Dermis blood vessel endothelial cell (primary cell): ENCODE results near the gene CYP27A1. TPM values are rescaled to one million over a fixed set of nuclear protein-coding genes. Genes with fewer than 3 reads are reported as not detected.

Source experiments
- DNase-seq: peaks from one replicate; pipeline ENCODE4 v3.0.0; 2010
- total RNA-seq: library from RNA; depleted of rRNA; stranded (reverse); fragments of >200 nt; gene quantifications from 2 replicates; pipeline ENCODE4 v1.2.3, GENCODE V29; 2014

Gene CYP27A1
- total RNA-seq, 1 donor from 2014 or later, result 12.8 TPM

DNA sequence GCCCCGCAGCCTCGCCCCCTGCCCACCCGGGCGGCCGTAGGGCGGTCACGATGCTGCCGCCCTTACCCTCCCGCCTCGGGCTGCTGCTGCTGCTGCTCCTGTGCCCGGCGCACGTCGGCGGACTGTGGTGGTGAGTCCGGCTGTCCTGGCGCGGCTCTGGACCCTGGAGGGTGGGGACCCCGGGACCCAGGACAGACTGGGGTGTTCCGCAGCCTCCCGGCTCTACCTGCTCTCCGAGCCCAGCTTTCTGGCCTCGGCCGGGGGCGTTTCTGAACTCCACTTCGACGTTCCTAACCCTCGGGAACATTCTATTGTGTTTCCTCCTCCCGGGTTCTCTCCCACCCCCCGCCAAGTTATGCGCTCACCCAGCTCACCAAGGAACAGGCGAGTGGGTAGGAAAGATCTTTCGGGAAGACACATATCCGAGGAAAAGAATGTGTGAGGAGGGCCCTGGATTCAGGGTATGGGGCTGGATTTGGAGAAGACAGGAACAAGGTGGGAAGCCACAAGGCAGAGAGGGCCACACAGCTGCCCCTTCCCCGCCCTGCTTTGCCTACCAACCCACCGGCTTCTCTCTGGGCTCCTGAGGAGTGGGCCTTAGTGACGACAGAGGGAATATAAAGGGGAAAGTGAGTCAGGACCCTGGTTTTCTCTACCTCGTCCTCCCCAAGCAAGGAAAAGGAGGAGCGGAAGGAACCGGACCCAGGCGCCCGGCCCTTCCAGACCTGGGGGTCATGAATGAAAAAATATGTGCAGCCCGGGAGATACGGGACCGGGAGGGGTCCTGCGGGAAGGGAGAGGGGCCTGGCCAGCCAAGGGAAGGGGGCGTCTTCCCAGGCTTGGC is 78.3 kb downstream of the CYP27A1 start:
- no peak for DNase-seq

DNA sequence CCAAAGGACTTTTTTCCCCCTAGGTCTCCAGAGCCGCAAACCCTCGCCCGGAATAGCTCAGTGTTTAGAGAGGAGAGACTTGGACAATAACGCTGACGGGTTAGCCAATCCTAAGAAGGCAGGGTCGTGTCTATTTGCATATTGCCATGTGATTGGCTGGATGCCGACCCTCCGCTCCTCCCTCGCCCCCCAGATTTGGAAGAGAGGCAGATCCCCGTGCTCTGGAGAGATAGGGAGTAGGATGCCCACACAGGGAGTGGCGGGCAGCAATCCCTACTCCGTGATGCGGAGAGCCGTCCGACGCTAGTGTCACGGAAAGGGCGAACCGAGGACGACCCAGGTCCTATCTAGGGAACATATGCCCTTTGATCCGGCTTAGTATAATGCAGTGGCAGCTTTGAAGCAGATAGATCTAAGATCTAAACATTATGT is 79.0 kb downstream of the CYP27A1 start:
- DNase-seq, result peak; percentile 38

DNA sequence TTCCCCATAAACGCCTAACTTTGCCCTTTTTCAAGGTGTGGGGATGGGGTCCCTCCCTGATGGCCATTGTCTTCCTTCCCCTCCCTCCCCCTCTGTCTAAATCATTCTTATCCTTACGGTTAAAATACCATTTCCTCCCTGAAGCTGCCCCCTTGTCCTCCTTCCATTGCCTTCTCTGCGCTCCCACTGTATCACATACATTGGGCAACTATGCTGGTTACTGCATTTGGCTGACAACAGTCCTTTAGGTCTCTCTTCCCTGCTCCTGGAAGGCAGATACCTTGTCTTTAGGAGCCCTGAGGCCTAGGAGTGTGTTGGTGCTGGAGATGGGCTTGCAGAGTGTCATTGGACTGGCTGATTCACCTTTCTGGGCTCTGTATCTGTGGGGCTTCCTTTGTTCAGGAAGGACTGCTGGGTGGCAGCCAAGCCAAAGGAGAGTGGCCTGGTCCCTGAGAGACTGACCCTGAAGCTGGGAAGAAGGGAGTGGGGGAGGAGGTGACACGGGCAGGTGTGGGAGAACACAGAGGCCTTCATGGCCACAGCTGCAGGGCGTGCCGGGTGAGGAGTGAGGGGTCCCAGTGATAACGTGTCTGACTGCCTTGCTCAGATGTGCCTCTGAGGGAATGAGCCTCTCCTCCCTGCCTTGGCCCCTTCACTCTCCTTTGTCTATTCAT is 79.8 kb downstream of the CYP27A1 start:
- DNase-seq, result no peak

DNA sequence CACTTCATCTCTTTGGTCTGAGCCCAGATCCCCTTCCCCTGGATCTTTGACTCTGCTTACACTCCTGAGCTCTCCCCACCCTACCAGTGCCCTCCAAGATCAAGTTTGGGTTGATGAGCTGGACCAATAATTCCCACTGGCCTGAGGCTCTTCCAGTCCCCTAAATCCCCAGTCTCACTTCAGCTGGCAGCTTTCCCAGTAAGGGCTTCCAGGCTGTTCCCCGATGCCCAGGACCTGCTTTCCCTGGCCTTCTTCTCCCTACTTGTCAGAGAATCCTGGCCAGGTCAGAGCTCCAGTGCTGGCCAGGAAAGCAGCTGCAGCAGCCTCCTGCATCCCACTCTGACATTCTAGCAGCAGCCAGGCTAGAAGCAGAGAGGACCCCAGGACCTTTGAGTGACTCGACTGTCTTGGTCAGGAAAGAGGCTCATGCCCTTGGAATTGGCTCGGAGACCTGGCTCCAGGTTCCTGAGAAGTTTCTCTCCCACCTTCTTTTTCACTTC is 81.1 kb downstream of the CYP27A1 start:
- DNase-seq, result no peak

Other genes with a start within 250 kb of the CYP27A1 start
- 15.0 and 19.4 TPM in 2 replicates for gene USP37, start 213.8 kb upstream of the CYP27A1 start, total RNA-seq
- gene CNOT9, start 213.3 kb upstream of the CYP27A1 start, total RNA-seq, result 56.4 and 57.3 TPM in 2 replicates
- 1.7 and 4.7 TPM in 2 replicates for gene PLCD4, start 174.2 kb upstream of the CYP27A1 start, total RNA-seq
- gene ZNF142, start 122.5 kb upstream of the CYP27A1 start, total RNA-seq, result 9.0 and 14.1 TPM in 2 replicates
- gene BCS1L, start 122.5 kb upstream of the CYP27A1 start, total RNA-seq, result 31.3 and 37.5 TPM in 2 replicates
- gene RNF25, start 110.1 kb upstream of the CYP27A1 start, total RNA-seq, result 21.1 and 35.7 TPM in 2 replicates
- 11.5 and 15.3 TPM in 2 replicates for gene STK36, start 110.1 kb upstream of the CYP27A1 start, total RNA-seq
- 7.6 and 9.4 TPM in 2 replicates for gene TTLL4, start 71.3 kb upstream of the CYP27A1 start, total RNA-seq
- gene PRKAG3, start 49.7 kb downstream of the CYP27A1 start, total RNA-seq, result not detected in 2 replicates
- not detected in 2 replicates for gene WNT6, start 77.7 kb downstream of the CYP27A1 start, total RNA-seq
- under 0.01 and 0.05 TPM in 2 replicates for gene WNT10A, start 98.7 kb downstream of the CYP27A1 start, total RNA-seq
- not detected in 2 replicates for gene CDK5R2, start 177.5 kb downstream of the CYP27A1 start, total RNA-seq
- not detected in 2 replicates for gene FEV, start 203.0 kb downstream of the CYP27A1 start, total RNA-seq
- not detected in 2 replicates for gene CRYBA2, start 211.3 kb downstream of the CYP27A1 start, total RNA-seq